Lung (tissue), 12 donors: ENCODE data around the gene CATSPERE. TPM values are rescaled to one million over a fixed set of nuclear protein-coding genes. Genes with fewer than 3 reads are reported as not detected.
"Not testable (repeated sequence)": the region's sequence is repeated elsewhere in the genome, so short reads cannot be mapped to it uniquely, and the experiment has no call there.

ENCODE experiments used
- ATAC-seq: fragments of 200-7000 bp; cut with Tn5 transposase; one replicate; pipeline ENCODE4 v1.9.1; 2020; ENCODE audit warnings: moderate number of reproducible peaks; ENCODE audit not compliant: insufficient read depth, low FRiP score
- DNase-seq, 3 donors: peaks; one replicate each; pipeline ENCODE4 v3.0.0-alpha.2; 2013 to 2017
- H3K27ac ChIP-seq, 2 donors: one replicate each; pipeline ENCODE4 v1.5.1; 2013; ENCODE audit warnings: mild to moderate bottlenecking in 2 of 2, moderate library complexity in 2 of 2, control low read depth in 1 of 2, inconsistent platforms in 1 of 2, low read depth in 1 of 2, low read length in 1 of 2
- H3K27me3 ChIP-seq, 3 donors: one replicate each; pipeline ENCODE4 v1.5.1; 2013; ENCODE audit warnings: low read length in 2 of 3; ENCODE audit not compliant: control insufficient read depth in 3 of 3, insufficient read depth in 3 of 3
- H3K36me3 ChIP-seq, 4 donors: one replicate each; pipeline ENCODE4 v1.5.1; 2013; ENCODE audit warnings: low read length in 4 of 4, mild to moderate bottlenecking in 1 of 4, moderate library complexity in 1 of 4; ENCODE audit not compliant: control insufficient read depth in 4 of 4, insufficient read depth in 4 of 4
- H3K4me1 ChIP-seq, 5 donors: one replicate each; pipeline ENCODE4 v1.5.1; 2013; ENCODE audit warnings: low read length in 5 of 5, mild to moderate bottlenecking in 2 of 5, moderate library complexity in 1 of 5; ENCODE audit not compliant: control insufficient read depth in 5 of 5, insufficient read depth in 5 of 5
- H3K4me3 ChIP-seq: one replicate; pipeline ENCODE4 v1.5.1; 2013; ENCODE audit warnings: mild to moderate bottlenecking, control low read depth, moderate library complexity
- H3K9ac ChIP-seq, 2 donors: one replicate each; pipeline ENCODE4 v1.5.1; 2013; ENCODE audit warnings: low read length in 2 of 2, control low read depth in 1 of 2; ENCODE audit not compliant: insufficient read depth in 1 of 2
- H3K9me3 ChIP-seq, 4 donors: one replicate each; pipeline ENCODE4 v1.5.1; 2013; ENCODE audit warnings: low read length in 3 of 4, mild to moderate bottlenecking in 1 of 4, moderate library complexity in 1 of 4; ENCODE audit not compliant: control insufficient read depth in 4 of 4, insufficient read depth in 3 of 4
- WGBS, 2 donors: extraction: QIAGEN DNeasy Blood & Tissue Kit; methylation state at CpG; one replicate each; pipeline ENCODE4 v1.1.7; 2013; 5-methylcytosine and 5-hydroxymethylcytosine counted together
- polyA plus RNA-seq, 2 donors: library from polyadenylated mRNA; stranded (reverse); fragments of 200-250 nt; gene quantifications; one replicate each; pipeline ENCODE4 v1.2.1, GENCODE V29; 2013
- total RNA-seq, 2 donors: library from RNA; depleted of rRNA in 1 of 2; stranded (reverse); fragments of >200 nt in 1 of 2; gene quantifications; one replicate each; pipeline ENCODE4 v1.2.1, GENCODE V29; 2014 to 2021
- TF ChIP-seq, protein P1 (sequence below): IDR thresholded peaks from 2 replicates; pipeline ENCODE4 v1.5.1; 2012; ENCODE audit warnings: mild to moderate bottlenecking; ENCODE audit errors: control extremely low read depth, extremely low read depth
- donor health status: control.
- donor health status: control.
- donor health status: Bipolar disorder and iron deficiency.
- donor health status: healthy.
- donor health status: DM: yes; HTN: yes; CAD: no.

Gene CATSPERE
- total and polyA plus RNA-seq, 4 donors, result 0.30 to 2.7 (median 1.4) TPM

GRCh38 chr1:244655186-244655585 is 194.1 kb downstream of the CATSPERE start:
- Histone ChIP-seq H3K36me3 (peaks cover 0 to 5% (median 3%) of the 10 kb centered on the region in 4 donors), H3K9ac (no peak overlapping the region), H3K4me3 (no peak overlapping the region), H3K9me3 (no peaks in the 10 kb centered on the region), H3K27ac (no peak overlapping the region), H3K4me1 (peaks cover 6 to 30% (median 11%) of the 10 kb centered on the region in 5 donors), H3K27me3 (no peaks in the 10 kb centered on the region)
- ATAC-seq, result no peak
- WGBS, 2 donors, result 86 to 95% methylated on average over 1 of the region's 1 CpG
- DNase-seq, result no peak
- TF ChIP-seq, protein P1, sequence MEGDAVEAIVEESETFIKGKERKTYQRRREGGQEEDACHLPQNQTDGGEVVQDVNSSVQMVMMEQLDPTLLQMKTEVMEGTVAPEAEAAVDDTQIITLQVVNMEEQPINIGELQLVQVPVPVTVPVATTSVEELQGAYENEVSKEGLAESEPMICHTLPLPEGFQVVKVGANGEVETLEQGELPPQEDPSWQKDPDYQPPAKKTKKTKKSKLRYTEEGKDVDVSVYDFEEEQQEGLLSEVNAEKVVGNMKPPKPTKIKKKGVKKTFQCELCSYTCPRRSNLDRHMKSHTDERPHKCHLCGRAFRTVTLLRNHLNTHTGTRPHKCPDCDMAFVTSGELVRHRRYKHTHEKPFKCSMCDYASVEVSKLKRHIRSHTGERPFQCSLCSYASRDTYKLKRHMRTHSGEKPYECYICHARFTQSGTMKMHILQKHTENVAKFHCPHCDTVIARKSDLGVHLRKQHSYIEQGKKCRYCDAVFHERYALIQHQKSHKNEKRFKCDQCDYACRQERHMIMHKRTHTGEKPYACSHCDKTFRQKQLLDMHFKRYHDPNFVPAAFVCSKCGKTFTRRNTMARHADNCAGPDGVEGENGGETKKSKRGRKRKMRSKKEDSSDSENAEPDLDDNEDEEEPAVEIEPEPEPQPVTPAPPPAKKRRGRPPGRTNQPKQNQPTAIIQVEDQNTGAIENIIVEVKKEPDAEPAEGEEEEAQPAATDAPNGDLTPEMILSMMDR, result no peak

GRCh38 chr1:244657421-244657820 is 196.3 kb downstream of the CATSPERE start:
- TF ChIP-seq, protein P1, result no peak
- Histone ChIP-seq H3K4me1 (peaks cover 2 to 25% (median 12%) of the 10 kb centered on the region in 5 donors), H3K9me3 (no peaks in the 10 kb centered on the region), H3K9ac (no peak overlapping the region), H3K36me3 (peaks cover 0 to 5% (median 3%) of the 10 kb centered on the region in 4 donors), H3K4me3 (no peak overlapping the region), H3K27me3 (no peaks in the 10 kb centered on the region), H3K27ac (peak overlapping the region; percentile 37 to 43)
- DNase-seq (no peak), ATAC-seq (no peak)
- 67 to 84% methylated on average over 3 of the region's 3 CpGs for WGBS, 2 donors

- 67 to 71% methylated on average over 3 of the region's 3 CpGs for WGBS, 2 donors
- H3K27me3 ChIP-seq, result no peaks in the 10 kb centered on the region
- no peak overlapping the region for H3K27ac ChIP-seq
- H3K4me3 ChIP-seq, result no peak overlapping the region
- peaks cover 2 to 26% (median 11%) of the 10 kb centered on the region in 5 donors for H3K4me1 ChIP-seq
- no peaks in the 10 kb centered on the region for H3K9me3 ChIP-seq
- TF ChIP-seq, protein P1, result no peak
- peaks cover 0 to 5% (median 3%) of the 10 kb centered on the region in 4 donors for H3K36me3 ChIP-seq
- DNase-seq, result peak in 1 of 3 donors; percentile 62
- no peak overlapping the region for H3K9ac ChIP-seq
- ATAC-seq, result peak; percentile 35
These were observed 198.6 kb downstream of the CATSPERE start for GRCh38 chr1:244659694-244660093.

DNA sequence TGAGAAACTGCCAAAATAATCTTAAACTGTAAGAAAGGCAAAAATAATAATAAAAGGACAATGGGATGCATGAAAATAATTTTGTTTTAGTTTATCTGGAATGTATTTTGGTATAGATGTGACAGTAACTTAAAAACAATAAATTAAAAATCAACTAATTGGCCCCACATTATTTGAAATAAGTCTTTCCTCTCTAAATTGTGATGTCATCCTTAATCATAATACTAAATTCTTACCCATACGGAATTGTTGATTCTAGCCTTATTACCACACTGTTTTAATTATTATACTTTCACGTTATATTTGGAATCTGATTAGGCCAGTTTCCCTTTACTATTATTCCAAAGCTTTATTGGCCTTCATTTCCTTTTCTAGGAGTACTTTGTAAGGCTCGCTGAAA is 199.5 kb downstream of the CATSPERE start:
- H3K4me3 ChIP-seq, result no peak overlapping the region
- no peak for ATAC-seq
- WGBS, 2 donors, result 93% methylated on average over 3 of the region's 3 CpGs
- peaks cover 0 to 29% (median 12%) of the 10 kb centered on the region in 5 donors for H3K4me1 ChIP-seq
- no peaks in the 10 kb centered on the region for H3K9me3 ChIP-seq
- DNase-seq, result no peak
- peaks cover 0 to 5% (median 3%) of the 10 kb centered on the region in 4 donors for H3K36me3 ChIP-seq
- H3K9ac ChIP-seq, result no peak overlapping the region
- no peaks in the 10 kb centered on the region for H3K27me3 ChIP-seq
- TF ChIP-seq, protein P1, result no peak
- H3K27ac ChIP-seq, result no peak overlapping the region

- not testable (repeated sequence) for H3K27ac ChIP-seq, H3K9me3 ChIP-seq, H3K9ac ChIP-seq, ATAC-seq, H3K4me3 ChIP-seq, DNase-seq, H3K36me3 ChIP-seq, H3K27me3 ChIP-seq
- H3K4me1 ChIP-seq, result peaks cover 0 to 25% (median 9%) of the 10 kb centered on the region in 5 donors
- WGBS, 2 donors, result 77 to 93% methylated on average over 2 to 3 of the region's 4 CpGs
These were observed 200.7 kb downstream of the CATSPERE start for GRCh38 chr1:244661569-244662312.
